NT2/D1 (cell line): ENCODE measurements around the gene ADH5.

ENCODE experiments used
- DNase-seq: peaks from one replicate; pipeline ENCODE4 v3.0.0-alpha.2; 2011; ENCODE audit warnings: low read depth, low spot score
- H3K27me3 ChIP-seq: 2 replicates; pipeline ENCODE4 v1.6.0; 2011; ENCODE audit warnings: mild to moderate bottlenecking; ENCODE audit not compliant: insufficient read length, insufficient read depth
- H3K36me3 ChIP-seq: 2 replicates; pipeline ENCODE4 v1.6.1; 2011; ENCODE audit warnings: mild to moderate bottlenecking, low read length, mixed read lengths; ENCODE audit not compliant: insufficient read depth, insufficient read length
- H3K4me1 ChIP-seq: 2 replicates; pipeline ENCODE4 v1.5.1; 2011; ENCODE audit not compliant: insufficient read depth, insufficient read length
- H3K4me3 ChIP-seq: 2 replicates; pipeline ENCODE4 v1.5.1; 2011; ENCODE audit warnings: low read depth; ENCODE audit not compliant: insufficient read length
- H3K9ac ChIP-seq: 2 replicates; pipeline ENCODE4 v1.6.0; 2011; ENCODE audit warnings: low read depth; ENCODE audit not compliant: insufficient read length
- H3K9me3 ChIP-seq: 2 replicates; pipeline ENCODE4 v1.5.1; 2011; ENCODE audit warnings: mild to moderate bottlenecking, low read length; ENCODE audit not compliant: insufficient read depth
- SUZ12 ChIP-seq: IDR thresholded peaks from 2 replicates; pipeline ENCODE4 v1.6.1; 2011; ENCODE audit not compliant: insufficient read length, insufficient read depth; ENCODE audit errors: extremely low read depth
- YY1 ChIP-seq: IDR thresholded peaks from 2 replicates; pipeline ENCODE4 v1.6.1; 2011; ENCODE audit not compliant: insufficient read length, insufficient read depth
- ZNF274 ChIP-seq: IDR thresholded peaks from 2 replicates; pipeline ENCODE4 v1.6.1; 2011; ENCODE audit warnings: mild to moderate bottlenecking, low read depth, low read length

Gene ADH5

GRCh38 chr4:99021386-99021785, 67.2 kb downstream of the ADH5 start:
- Histone ChIP-seq H3K36me3 (peaks cover 7% of the 10 kb centered on the region), H3K4me1 (no peaks in the 10 kb centered on the region)
- no peak for DNase-seq

More at GRCh38 chr4:99021386-99021785, 67.2 kb downstream of the ADH5 start:
- Histone ChIP-seq H3K4me3 (no peak overlapping the region), H3K9ac (no peak overlapping the region), H3K9me3 (peaks cover 47% of the 10 kb centered on the region; the same call in 1 of the 2 replicates), H3K27me3 (no peaks in the 10 kb centered on the region)
- no peak for TF ChIP-seq YY1
- no peak for TF ChIP-seq SUZ12
- TF ChIP-seq ZNF274: no peak
